GM23248 (cell line): Measurements from ENCODE around the gene DHRS12. TPM values are rescaled to one million over a fixed set of nuclear protein-coding genes. Genes with fewer than 3 reads are reported as not detected.
A peak's percentile ranks its signal among the peaks of the same experiment; 100 is the strongest.

ENCODE experiments used
- DNase-seq: peaks from one replicate; pipeline ENCODE4 v3.0.0-alpha.2; 2015
- H2AFZ ChIP-seq: fragments of 200-600 bp; sonication (generic); 2 replicates; pipeline ENCODE4 v1.6.1; 2016; ENCODE audit warnings: antibody characterized with exemption
- H3F3A ChIP-seq: fragments of 200-600 bp; sonication (generic); 2 replicates; pipeline ENCODE4 v1.6.1; 2016; ENCODE audit warnings: mild to moderate bottlenecking, antibody characterized with exemption, mixed run types; ENCODE audit not compliant: insufficient read depth
- H3K27ac ChIP-seq: fragments of 200-600 bp; sonication (generic); 2 replicates; pipeline ENCODE4 v1.5.1; 2016; ENCODE audit warnings: mild to moderate bottlenecking
- H3K27me3 ChIP-seq: fragments of 200-600 bp; sonication (generic); replicated peaks from 2 replicates; pipeline ENCODE4 v1.6.1; 2016; ENCODE audit warnings: mild to moderate bottlenecking; ENCODE audit not compliant: insufficient read depth
- H3K36me3 ChIP-seq: fragments of 200-600 bp; sonication (generic); 2 replicates; pipeline ENCODE4 v1.6.1; 2016; ENCODE audit warnings: low read depth, mild to moderate bottlenecking
- H3K4me1 ChIP-seq: fragments of 200-600 bp; sonication (generic); 2 replicates; pipeline ENCODE4 v1.6.1; 2016; ENCODE audit warnings: mild to moderate bottlenecking; ENCODE audit not compliant: insufficient read depth
- H3K4me2 ChIP-seq: fragments of 200-600 bp; sonication (generic); one replicate; pipeline ENCODE4 v1.6.1; 2016; ENCODE audit warnings: mild to moderate bottlenecking; ENCODE audit not compliant: unreplicated experiment
- H3K4me3 ChIP-seq: fragments of 200-600 bp; sonication (generic); 2 replicates; pipeline ENCODE4 v1.5.1; 2016; ENCODE audit warnings: mild to moderate bottlenecking
- H3K79me2 ChIP-seq: fragments of 200-600 bp; sonication (generic); 2 replicates; pipeline ENCODE4 v1.6.1; 2016; ENCODE audit warnings: mild to moderate bottlenecking; ENCODE audit not compliant: insufficient read depth
- H3K9ac ChIP-seq: fragments of 200-600 bp; sonication (generic); 2 replicates; pipeline ENCODE4 v1.6.1; 2016; ENCODE audit warnings: mild to moderate bottlenecking
- H3K9me2 ChIP-seq: fragments of 200-600 bp; sonication (generic); 2 replicates; pipeline ENCODE4 v1.6.1; 2016; ENCODE audit warnings: mixed run types, mild to moderate bottlenecking, moderate library complexity; ENCODE audit not compliant: insufficient read depth
- H3K9me3 ChIP-seq: fragments of 200-600 bp; sonication (generic); one replicate; pipeline ENCODE4 v1.6.1; 2017; ENCODE audit warnings: low read depth
- H4K20me1 ChIP-seq: fragments of 200-600 bp; sonication (generic); 2 replicates; pipeline ENCODE4 v1.6.0; 2016; ENCODE audit not compliant: insufficient read depth
- EZH2 ChIP-seq: fragments of 200-600 bp; sonication (generic); IDR thresholded peaks from 2 replicates; pipeline ENCODE4 v1.6.1; 2018; ENCODE audit warnings: antibody characterized with exemption, mild to moderate bottlenecking; ENCODE audit not compliant: insufficient read depth, poor library complexity, severe bottlenecking
- EZH2phosphoT487 ChIP-seq: fragments of 200-600 bp; sonication (generic); IDR thresholded peaks from 2 replicates; pipeline ENCODE4 v1.6.1; 2018; ENCODE audit warnings: antibody characterized with exemption, moderate library complexity, mild to moderate bottlenecking, low read depth; ENCODE audit not compliant: insufficient read depth
- WGBS, 2 experiments: methylation state at CpG; one replicate each; pipeline ENCODE4 v1.1.6; 2015 to 2017; ENCODE audit warnings: low lambda C conversion rate in 2 of 2, low coverage in 1 of 2; ENCODE audit errors: missing lambda C conversion rate in 2 of 2; 5-methylcytosine and 5-hydroxymethylcytosine counted together
- in situ Hi-C: fragments of 300-500 bp; cut with MboI; formaldehyde crosslinking; loops from 2 replicates; pipeline ENCODE4 v1.15.0; 2020
- polyA plus RNA-seq: library from polyadenylated mRNA; unstranded; fragments of >200 nt; fragmentation: Nextera tagmentation; extraction: Ambion mirVana; gene quantifications from 2 replicates; pipeline ENCODE4 v1.2.1, GENCODE V29; 2016
- total RNA-seq: library from RNA; depleted of rRNA; stranded (reverse); fragments of >200 nt; shearing (Covaris generic); gene quantifications from 2 replicates; pipeline ENCODE4 v1.2.3, GENCODE V29; 2014

Gene DHRS12
- total and polyA plus RNA-seq, 2 experiments from 2014 or later: 5.7 to 13.3 TPM

DNA sequence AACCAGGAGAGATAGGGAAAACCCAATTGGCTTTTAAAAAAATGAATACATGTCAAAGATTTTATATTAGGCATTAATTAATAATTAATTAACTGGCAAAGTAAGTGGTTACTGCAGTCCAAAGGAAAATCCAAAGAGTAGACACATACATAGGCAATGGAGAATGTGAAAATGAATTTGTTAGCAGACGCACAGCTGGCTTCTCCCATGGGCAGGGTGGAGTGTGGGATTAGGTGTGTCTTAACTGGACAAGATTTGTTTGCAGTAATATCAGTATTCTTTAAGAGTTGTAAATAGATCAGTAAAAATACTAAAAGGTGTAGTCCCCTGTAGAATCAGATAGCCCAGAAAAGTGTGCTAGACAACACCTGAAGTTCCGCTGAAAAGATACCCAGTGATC, 58.7 kb downstream of the DHRS12 start:
- H3K4me2 ChIP-seq: no peak overlapping the region
- H3K36me3 ChIP-seq: peaks cover 46% of the 10 kb centered on the region
- H2AFZ ChIP-seq: no peak overlapping the region
- peaks cover 12% of the 10 kb centered on the region; the same call in 1 of the 2 replicates for H3F3A ChIP-seq
- DNase-seq: no peak
- in situ Hi-C loops: no loop called here
- WGBS, 2 experiments: 95 to 96% methylated on average over 2 of the region's 2 CpGs
- no peak overlapping the region for H3K4me3 ChIP-seq
- H3K4me1 ChIP-seq: peaks cover 9% of the 10 kb centered on the region
- TF ChIP-seq EZH2 (no peak), EZH2phosphoT487 (no peak)
- H3K9me3 ChIP-seq: no peaks in the 10 kb centered on the region
- H3K79me2 ChIP-seq: peaks cover 28% of the 10 kb centered on the region
- H3K27me3 ChIP-seq: no peaks in the 10 kb centered on the region
- no peak overlapping the region for H3K27ac ChIP-seq
- no peaks in the 10 kb centered on the region for H3K9me2 ChIP-seq
- H4K20me1 ChIP-seq: no peaks in the 10 kb centered on the region
- H3K9ac ChIP-seq: no peak overlapping the region

DNA sequence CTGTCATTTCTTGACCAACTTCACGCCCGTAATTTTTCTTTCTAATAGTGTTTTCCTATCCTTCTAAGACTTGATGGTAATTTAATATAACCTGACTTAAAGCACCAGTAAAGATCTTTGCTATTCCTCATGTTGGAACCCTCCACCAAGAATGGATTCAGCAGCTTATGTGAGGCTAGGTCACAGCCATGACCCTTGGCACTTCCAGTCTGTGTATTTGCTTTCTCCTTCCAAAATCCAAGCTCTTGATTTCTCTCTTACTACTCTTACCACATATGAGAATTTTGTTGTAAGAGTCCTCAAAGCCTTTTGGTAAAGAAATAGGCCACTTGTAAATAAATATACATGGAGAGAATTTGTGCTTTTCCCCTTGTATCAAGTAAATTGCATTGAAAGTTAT, 61.4 kb downstream of the DHRS12 start:
- H4K20me1 ChIP-seq: no peaks in the 10 kb centered on the region
- H3K9ac ChIP-seq: no peak overlapping the region
- H3K4me2 ChIP-seq: no peak overlapping the region
- H3K4me1 ChIP-seq: peaks cover 19% of the 10 kb centered on the region
- H3K27me3 ChIP-seq: no peaks in the 10 kb centered on the region
- no peak for TF ChIP-seq EZH2
- no peak for TF ChIP-seq EZH2phosphoT487
- H3F3A ChIP-seq: peaks cover 20% of the 10 kb centered on the region; the same call in 1 of the 2 replicates
- in situ Hi-C loops: no loop called here
- H3K36me3 ChIP-seq: peaks cover 20% of the 10 kb centered on the region
- H2AFZ ChIP-seq: no peak overlapping the region
- peaks cover 44% of the 10 kb centered on the region for H3K79me2 ChIP-seq
- no peak for DNase-seq
- H3K9me2 ChIP-seq: no peaks in the 10 kb centered on the region
- 98 to 100% methylated on average over 2 of the region's 2 CpGs for WGBS, 2 experiments
- H3K4me3 ChIP-seq: no peak overlapping the region
- no peak overlapping the region for H3K27ac ChIP-seq
- H3K9me3 ChIP-seq: no peaks in the 10 kb centered on the region

DNA sequence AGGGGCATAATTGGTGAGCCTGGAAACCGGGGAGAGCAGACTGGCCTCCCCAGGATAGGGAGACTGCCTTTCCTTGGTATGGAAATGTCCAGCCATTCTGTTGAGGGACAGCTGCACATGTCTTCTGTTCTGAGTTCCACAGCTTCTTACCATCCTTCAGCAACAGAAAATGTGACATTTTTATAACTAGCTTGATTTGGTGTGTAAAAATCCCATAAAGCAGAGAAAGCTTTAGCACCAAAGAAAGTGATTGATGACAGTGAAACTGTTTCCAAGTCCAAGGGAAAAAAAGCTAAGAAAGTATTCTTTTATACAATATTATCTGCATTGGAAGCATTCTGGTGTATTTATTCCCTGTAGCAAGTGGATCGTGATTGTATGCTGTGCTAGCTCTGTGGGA, 61.9 kb downstream of the DHRS12 start:
- Histone ChIP-seq H3K4me2 (no peak overlapping the region), H2AFZ (no peak overlapping the region), H3F3A (peaks cover 20% of the 10 kb centered on the region; the same call in 1 of the 2 replicates), H3K79me2 (peaks cover 47% of the 10 kb centered on the region), H3K36me3 (peaks cover 14% of the 10 kb centered on the region), H3K4me3 (no peak overlapping the region), H4K20me1 (no peaks in the 10 kb centered on the region), H3K4me1 (peaks cover 19% of the 10 kb centered on the region), H3K27me3 (no peaks in the 10 kb centered on the region), H3K9ac (no peak overlapping the region), H3K9me2 (no peaks in the 10 kb centered on the region), H3K9me3 (no peaks in the 10 kb centered on the region), H3K27ac (no peak overlapping the region)
- WGBS, 2 experiments: 97 to 99% methylated on average over 2 of the region's 2 CpGs
- TF ChIP-seq EZH2phosphoT487 (no peak), EZH2 (no peak)
- in situ Hi-C loops: no loop called here
- no peak for DNase-seq

DNA sequence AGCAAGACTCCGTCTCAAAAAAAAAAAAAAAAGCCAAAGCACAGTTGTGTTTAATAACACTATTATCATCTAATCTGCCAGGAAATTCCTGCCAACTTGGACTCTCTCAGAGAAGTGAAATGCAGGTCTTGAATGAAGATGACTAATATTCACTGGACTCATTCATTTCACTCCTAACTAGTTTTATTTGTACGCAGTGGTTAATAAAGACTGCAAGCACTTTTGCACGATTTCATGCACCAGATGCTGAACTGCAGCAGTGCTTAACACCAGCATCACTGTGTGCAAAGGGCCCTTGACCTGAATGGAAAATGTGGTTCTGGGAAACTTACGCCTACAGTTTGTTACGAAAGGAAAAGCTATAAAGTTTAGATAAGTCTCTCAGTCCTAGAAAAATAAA, 63.3 kb downstream of the DHRS12 start:
- no peaks in the 10 kb centered on the region for H4K20me1 ChIP-seq
- H3K4me3 ChIP-seq: no peak overlapping the region
- H3K9ac ChIP-seq: no peak overlapping the region
- H3K36me3 ChIP-seq: peaks cover 12% of the 10 kb centered on the region
- H3K4me2 ChIP-seq: no peak overlapping the region
- TF ChIP-seq EZH2phosphoT487: no peak
- TF ChIP-seq EZH2: no peak
- H3F3A ChIP-seq: peaks cover 20% of the 10 kb centered on the region; the same call in 1 of the 2 replicates
- DNase-seq: peak; percentile 84
- no peaks in the 10 kb centered on the region for H3K27me3 ChIP-seq
- no peaks in the 10 kb centered on the region for H3K9me3 ChIP-seq
- H3K27ac ChIP-seq: peak overlapping the region; percentile 39
- WGBS, 2 experiments: 34 to 35% methylated on average over 5 of the region's 5 CpGs
- H3K79me2 ChIP-seq: peaks cover 50% of the 10 kb centered on the region
- in situ Hi-C loops: no loop called here
- H3K9me2 ChIP-seq: no peaks in the 10 kb centered on the region
- H2AFZ ChIP-seq: no peak overlapping the region
- H3K4me1 ChIP-seq: peaks cover 19% of the 10 kb centered on the region
